T-helper 1 cell (primary cell): Measurements from ENCODE around the gene ARHGAP45.

Experiments
- DNase-seq, 5 donors: peaks; one replicate each; pipeline ENCODE4 v3.0.0-alpha.2; 2012 to 2020

The ARHGAP45 gene

DNA sequence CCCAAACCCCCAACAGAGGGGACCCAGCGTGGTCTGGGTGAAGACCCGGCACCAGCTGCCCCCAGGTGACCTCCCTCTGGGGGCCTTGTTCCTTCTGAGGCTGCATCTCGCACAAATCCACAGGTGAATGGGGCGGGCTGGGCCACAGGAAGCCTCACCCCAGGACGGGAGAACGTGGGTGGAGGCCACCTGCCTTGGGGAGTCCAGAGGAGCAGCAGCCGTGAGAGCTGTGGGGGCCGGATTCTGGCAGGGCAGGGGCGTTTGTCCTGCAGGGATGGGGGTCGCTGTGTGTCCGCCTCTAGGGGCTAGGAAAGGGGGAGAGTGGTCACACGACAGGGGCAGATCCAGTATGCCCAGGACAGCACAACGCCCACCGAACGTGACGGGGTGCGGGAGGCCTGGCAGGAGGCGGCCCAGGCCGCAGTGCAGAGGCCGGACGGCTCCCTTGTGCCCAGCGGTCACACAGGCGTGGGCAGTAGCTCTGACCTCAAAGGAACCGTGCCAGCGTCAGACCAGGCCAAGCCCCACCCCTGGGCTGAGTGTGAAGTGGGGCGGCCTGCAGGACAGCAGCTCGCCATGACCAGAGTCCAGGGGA is 21.5 kb downstream of the ARHGAP45 start:
- no peak for DNase-seq

DNA sequence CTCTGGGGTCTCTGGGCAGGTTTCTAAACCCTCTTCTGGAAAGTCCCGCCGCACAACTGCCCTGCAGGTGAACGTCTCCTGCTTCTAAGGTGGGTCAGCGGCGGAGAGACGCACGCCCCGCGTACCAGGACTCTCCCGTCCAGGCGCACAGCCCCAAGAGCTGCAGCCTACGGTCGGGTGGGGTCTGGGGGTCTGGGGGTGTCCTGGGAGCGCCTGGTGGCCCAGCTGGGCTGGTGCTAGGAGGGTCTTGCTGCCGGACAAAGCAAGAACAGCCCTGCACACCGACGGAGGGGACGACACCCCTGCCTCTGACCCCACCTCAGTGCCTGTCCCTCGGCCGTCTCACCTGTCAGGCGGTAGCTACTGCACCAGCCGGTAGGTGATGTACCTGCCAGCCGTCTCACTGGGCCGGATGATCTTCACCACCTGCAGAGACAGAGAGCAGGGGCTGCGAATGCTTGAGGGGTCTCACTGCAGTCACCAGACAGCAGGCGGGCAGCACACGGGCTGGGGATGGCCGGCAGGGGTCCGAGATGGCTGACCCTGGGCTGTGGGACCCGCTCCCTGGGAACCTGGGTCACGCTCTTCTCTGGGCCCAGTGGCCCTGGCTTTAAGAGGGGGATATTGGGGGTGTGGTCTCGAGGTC is 22.3 kb downstream of the ARHGAP45 start:
- DNase-seq = no peak

DNA sequence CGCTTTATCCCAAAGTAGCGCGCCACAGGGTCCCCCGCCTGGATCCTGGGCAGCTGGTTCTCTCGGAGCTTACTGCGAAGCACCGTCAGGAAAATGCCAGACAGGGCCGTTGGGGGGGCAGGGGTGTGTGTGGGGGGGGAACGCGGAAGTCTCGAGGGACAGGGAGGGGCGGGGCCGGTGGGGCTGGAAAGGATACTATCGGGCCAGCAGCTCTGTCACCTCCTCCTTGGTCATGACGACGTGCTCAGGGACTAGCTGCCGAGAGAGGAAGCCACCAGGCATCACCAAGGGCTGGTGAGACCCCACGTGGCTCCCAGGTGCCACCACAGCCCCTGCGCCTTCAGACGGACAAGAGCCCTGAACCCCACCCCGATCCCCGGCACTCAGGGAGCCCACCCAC is 22.9 kb downstream of the ARHGAP45 start:
- no peak for DNase-seq

DNA sequence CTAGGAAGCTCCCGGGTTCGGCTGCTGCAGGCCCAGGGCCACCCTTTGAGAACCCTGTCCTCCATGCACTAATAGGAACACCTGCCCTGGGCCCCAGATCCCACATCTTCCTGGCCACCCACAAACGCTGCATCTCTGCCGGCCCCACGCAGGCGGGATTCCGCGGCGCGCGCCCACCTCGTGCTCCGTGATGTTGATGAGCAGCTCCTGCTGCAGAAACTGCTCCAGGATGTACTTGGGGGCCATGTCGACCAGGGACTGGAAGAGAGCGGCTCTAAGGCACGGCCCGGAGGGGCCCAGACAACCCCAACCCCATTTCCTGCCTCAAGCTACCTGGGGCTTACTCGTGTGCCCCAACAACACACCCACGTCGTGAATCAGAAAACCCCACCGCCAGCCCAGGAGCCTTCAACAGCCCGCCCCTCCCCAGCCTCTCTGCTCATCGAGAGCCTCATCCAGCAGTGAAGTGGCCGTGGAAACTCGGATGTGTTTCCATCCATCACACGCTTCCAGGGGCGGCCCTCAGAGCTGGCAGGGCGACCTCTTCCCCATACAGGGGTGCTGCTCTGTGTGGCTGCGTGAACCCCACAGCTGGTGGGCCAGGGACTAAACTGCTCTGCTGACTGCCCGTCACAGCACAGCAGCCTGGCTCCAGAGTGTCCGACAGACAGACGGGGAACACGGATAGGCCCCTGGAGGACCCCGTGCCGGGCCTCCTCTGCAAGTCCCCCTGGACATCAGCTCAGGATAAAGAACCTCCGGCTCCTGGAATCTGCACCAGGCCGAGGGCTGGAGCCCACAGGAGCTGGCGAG is 24.0 kb downstream of the ARHGAP45 start:
- no peak for DNase-seq

DNA sequence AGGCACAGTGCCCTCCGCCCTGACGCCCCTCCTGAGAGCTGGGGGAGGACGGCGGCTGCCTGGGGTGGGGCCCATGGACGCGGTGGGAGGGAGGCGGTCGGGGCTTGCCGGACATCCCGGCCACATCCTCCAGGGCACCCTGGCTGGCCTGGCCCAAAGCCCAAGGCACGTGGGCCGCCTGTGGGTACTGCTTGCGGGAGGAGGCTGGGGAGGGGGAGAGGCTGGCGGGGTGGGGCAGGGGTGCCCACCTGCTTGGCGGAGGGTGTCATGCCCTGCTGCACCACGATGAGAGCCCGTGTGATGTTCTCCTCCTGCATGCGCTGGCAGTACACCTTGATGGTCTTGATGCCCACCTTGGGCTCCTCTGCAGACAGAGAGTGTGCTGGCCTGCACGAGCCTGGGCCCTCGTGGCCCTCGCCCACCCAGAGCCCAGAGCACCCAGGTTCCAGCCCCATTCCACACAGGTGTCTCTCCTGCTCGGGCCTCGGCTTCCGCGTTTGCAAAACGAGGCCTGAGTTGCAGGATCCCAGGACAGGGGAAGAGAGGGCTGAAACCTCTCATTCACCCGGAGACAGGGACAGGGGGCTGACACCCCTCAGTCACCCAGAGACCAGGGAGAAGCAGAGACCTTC is 24.7 kb downstream of the ARHGAP45 start:
- DNase-seq = no peak

DNA sequence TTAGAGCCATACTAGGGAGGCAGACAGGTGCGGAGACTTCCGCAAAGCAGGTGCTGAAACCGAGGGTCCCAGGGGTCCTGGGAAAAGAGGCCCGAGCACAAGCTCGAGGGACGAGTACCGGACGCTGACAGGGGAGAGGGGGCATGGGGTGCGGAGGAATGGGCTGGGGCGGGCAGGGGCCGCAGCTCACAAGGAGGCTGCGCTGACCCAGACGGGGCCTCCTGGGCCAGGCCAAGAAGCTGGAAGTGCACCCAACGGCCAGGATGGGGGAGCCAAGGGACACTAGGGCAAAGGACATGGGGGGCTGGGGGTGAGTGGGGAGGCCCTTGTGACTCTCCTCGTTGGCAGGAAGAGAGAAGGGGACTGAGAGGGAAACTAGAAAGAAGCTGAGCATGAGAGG is 26.4 kb downstream of the ARHGAP45 start:
- no peak for DNase-seq

DNA sequence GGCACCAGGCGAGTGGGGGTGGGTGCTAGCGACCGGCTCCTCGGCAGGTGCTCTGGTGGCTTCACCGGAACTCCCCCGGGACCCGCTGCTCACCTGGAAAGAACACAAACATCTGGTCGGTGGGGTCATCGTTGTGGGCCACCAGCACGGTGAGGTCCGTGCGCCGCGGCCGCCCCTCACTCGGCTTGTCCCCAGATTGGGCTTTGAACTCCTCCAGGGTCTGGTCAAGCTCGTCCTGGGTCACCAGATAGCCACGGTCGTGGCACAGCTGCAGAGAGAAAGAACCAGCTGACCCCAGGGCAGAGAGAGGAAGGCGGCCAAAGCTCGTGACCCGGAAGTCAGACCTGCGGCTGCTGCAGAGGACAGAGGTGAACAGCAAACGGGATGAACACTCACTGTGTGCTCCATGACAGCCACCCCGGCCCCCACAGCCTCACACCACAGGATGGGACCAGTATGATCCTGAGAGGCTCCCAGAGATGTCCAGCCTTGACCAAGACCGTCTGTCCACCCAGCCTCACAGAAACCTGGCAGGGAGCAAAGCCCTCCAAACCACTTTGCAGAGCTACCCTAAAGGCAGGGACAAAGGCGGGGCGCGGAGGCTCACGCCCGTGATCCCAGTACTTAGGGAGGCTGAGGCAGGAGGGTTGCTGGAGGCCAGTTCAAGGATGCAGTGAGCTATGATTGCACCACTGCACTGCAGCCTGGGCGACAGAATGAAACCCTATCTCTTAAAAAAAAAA is 27.0 kb downstream of the ARHGAP45 start:
- no peak for DNase-seq

DNA sequence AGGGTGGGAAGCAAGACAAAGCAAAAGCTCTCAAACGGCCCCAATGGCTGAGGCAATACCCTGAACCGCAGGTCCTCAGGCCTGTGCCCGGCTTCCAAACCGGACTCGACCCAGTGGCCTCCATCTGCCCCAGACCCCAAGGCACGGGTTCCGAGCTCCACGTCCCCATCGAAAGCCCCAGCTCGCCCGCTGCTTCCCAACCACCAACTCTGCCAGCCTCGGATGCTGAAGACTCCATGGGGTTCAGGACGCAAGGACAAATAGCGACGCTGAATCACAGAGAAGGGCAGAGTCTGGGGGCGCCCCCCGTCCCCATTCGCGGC is 27.6 kb downstream of the ARHGAP45 start:
- no peak for DNase-seq

DNA sequence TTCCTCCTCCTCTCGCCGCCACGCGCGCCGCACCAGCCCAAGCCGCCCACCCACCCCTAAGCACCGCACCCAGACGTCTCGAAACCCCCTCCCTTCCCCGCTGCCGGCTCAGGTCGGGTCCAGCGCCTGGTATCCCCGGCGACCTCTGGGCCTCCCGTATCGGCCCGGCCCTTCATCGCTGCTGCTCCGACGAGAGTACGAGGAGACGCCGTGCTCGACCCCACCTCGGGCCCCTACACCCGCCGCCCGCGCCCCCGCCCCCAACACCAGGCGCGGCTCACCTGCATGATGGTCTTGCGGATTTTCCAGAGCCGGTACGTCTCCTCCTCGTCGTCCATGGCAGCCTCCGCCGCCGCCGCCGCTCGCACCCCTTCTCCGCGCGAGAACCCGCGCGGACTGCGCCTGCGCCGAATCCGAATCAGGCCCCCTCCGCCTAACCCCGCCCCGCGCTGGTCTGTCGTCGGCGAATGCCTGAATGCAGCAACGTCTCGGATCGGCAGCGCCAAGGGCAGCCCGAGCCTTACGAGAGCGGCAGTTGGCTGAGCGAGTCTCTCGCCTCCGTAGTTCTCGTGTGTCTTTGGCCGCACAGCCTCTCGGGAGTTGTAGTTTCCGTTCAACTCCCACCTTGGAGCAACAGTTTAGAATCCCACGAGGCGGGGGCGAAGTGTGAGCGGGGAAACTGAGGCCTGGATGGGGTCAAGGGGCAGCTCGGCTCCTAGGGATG is 28.2 kb downstream of the ARHGAP45 start, which contains the start of gene POLR2E:
POLR2E (minus strand) TSS at position 398 of the 724 bp plus-strand sequence; CDS start at position 338, 60 bp downstream.
- peak; percentile 97 to 99 (median 97) for DNase-seq

DNA sequence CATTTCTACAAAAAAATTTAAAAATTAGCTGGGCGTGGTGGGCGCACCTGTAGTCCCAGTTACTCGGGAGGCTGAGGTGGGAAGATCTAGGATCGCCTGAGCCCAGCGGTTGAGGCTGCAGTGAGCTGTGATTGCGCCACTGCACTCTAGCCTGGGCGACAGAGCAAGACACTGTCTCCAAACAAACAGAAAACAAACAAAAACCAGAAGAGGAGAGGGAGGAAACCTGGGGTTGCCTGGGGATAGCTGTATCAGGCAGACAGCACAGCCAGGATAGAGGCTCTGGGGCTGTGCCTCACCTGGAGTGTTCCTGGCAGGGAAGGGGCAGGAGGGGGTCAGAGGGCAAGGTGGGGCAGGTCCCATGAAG is 30.8 kb downstream of the ARHGAP45 start:
- DNase-seq = no peak

DNA sequence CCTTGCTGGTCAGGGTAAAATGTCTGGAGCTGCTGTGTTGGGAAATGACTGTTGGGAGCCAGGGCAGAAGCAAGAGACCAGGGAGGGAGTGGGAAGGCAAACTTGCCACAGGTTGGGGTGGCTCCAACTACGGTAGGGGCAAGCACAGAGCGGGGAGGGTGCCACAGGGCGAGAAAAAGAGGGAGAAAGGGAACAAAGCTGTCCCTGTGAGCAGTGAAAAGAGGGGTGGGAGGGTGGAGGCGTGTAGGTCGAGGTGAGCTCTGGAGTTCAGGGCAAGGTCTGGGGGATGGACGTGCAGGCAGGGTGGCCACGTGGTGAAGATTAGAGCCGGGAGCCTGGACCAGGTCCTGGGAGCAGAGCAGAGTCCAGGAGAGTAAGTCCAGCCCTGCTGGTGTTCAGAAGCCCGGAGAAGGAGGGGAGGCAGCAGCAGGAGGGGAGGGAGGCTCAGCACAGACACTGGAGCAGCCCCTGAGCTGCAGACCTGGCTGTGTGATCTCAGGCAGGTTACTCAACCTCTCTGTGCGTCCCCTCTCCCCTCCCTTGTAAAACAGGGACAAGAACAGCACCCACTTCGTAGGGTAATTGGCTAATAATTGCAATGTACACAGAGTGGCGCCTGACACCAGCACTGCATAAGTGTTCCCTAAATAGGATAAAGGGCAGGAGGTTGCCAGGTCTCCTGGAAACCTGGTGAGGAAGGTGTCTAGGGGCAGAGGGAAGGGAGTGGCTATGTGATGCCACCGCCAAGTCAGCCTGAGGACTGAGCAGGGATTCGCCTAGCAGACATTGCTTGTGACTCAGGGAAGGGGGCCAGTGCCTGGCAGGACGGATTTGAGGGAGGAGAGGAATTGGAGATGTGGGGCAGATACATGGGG is 31.4 kb downstream of the ARHGAP45 start:
- DNase-seq = no peak

DNA sequence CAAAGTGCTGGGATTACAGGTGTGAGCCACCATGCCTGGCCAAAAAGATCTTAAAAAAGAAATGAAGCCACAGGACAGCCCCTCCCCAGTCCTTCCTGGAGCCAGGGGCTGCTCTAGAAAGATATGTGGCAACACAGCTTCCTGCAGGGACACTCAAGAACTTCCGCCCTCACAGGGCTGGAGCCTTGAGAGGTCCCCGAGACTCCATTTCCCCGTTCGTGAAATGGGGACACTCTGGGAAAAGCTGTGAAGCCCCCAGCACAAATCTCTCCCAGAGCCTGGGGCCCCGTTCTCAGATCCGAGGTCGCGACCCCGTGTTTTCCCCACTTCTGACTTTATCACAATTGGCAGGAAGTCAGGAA is 34.4 kb downstream of the ARHGAP45 start:
- DNase-seq = no peak

DNA sequence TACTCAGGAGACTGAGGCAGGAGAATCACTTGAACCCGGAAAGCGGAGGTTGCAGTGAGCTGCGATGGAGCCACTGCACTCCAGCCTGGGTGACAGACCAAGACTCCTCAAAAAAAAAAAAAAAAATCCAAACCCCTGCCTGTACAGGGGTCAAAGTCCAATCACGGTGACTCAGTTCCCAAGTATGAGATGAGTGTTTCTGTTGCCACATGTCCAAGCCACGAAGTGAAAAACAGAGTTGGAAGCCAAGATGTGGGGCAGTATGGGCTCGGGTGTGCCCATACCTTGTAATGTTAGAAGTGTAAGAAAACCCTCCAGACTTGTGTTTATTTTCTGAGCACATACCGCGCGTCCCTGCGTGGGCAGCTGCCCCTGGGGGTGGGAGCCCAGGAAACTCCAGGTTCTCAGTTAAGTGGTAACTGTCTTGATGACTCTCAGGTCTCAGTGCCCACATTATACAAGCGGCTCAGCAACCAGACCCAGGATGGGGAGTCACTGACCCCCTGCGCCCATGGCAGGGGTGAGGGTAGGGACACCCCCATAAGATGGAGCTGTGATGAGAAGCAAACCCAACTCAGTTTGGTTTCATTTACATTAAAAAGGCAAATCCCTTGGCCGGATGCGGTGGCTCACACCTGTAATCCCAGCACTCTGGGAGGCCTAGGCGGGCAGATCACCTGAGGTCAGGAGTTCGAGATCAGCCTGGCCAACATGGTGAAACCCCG is 35.6 kb downstream of the ARHGAP45 start:
- peak in 2 of 5 donors; percentile 8 to 77 for DNase-seq

DNA sequence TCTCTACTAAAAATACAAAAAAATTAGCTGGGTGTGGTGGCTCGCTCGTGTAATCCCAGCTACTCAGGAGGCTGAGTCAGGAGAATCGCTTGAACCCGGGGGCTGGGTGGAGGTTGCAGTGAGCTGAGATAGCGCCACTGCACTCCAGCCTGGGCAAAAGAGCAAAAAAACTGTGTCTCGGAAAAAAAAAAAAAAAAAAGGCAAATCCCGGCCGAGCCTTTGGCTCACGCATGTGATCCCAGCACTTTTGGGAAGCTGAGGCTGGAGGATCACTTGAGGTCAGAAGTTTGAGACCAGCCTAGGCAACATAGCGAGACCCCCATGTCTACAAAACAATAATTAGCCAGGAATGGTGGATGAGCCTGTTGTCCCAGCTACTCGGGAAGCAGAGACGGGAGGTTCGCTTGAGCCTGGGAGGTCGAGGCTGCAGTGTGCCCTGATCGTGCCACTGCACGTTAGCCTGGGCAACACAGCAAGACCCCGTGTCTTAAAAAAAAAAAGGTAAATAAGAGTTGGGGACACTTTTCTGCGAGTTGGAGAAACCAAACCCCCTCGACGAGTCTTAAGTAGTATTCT is 36.3 kb downstream of the ARHGAP45 start:
- DNase-seq = no peak

DNA sequence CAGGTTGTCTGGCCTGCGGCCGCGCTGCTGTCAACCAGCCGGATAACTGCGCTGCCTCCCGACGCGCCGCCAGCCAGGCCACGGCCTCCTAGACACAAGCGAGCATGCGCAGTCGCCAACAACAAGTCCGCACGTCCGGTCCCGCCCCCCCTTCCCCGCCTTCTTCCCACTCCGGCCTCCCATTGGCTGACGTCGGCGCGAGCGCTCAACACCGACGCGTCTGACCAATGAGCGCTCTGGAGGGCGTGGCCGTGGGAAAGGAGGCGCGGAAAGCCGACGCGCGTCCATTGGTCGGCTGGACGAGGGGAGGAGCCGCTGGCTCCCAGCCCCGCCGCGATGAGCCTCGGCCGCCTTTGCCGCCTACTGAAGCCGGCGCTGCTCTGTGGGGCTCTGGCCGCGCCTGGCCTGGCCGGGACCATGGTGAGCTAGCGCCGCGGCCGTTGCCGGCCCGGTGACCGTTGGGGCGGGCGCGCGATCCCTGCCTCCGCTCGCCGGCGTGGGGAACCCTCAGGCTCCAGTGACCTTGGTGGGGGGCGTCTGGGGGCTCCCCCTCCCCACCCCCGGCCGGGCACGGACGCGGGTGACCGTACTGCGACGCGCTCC is 36.8 kb downstream of the ARHGAP45 start, which contains the start of gene GPX4:
GPX4 (plus strand) TSS at position 287 of the 603 bp plus-strand sequence; CDS start at position 337, 50 bp downstream.
- peak; percentile 98 to 100 (median 99) for DNase-seq

DNA sequence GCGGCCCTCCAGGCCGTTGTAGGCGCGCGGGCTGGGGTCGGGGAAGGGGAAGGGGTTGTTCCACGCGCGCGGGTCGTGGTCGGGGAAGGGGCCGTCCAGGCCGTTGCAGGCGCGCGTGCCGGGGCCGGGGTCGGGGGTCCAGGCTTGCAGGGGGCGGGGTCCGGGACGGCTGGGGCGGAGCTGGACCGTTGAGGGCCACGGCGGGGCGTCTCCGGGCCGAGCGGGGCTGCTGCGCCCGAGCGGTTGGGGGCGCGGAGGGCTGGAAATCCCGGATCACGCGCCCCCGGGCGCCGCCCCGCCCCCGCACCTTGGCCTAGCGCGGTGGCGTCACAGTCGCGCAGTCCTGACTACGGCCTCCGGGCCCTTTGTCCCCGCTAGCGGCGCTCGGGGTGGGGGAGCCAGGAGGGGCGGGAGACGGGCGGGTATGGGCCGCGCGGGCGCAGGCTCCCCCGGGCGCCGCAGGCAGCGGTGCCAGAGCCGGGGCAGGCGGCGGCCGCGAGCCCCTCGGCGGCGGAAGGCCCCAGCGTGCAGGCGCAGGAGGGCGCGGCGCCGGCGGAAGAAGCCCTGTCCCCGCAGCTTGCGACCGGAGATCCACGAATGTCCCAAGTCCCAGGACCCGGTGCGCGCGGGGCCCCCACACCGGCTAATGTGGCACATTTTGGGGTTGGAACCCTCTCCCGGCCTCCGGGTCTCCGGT is 37.5 kb downstream of the ARHGAP45 start:
- peak; percentile 58 to 79 (median 68) for DNase-seq

DNA sequence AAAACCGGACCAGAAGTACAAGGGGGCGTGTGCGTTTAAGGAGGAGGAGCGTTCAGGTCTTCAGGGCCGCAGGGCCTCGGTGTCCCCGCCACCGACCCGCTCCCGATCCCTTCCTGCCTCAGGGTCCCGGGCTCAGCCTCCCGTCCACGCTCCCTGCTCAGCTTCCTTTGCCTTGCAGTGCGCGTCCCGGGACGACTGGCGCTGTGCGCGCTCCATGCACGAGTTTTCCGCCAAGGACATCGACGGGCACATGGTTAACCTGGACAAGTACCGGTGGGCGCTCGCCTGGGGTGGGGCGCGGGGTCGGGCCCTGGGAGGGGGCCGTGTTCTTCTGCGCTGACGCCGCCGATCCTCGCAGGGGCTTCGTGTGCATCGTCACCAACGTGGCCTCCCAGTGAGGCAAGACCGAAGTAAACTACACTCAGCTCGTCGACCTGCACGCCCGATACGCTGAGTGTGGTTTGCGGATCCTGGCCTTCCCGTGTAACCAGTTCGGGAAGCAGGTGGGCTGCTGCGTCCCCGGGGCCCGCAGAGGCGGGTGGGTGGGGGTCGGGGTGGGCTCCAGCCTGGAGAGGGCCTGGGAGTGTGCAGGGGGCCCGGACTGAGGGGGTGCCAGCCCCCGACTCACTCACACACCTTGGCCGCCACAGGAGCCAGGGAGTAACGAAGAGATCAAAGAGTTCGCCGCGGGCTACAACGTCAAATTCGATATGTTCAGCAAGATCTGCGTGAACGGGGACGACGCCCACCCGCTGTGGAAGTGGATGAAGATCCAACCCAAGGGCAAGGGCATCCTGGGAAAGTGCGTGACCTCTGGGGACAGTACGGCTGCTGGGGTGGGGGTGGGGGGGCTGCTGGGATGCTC is 38.3 kb downstream of the ARHGAP45 start:
- no peak for DNase-seq
